ENCODE results near the gene TNNT2. TPM values are rescaled to one million over a fixed set of nuclear protein-coding genes. Genes with fewer than 3 reads are reported as not detected.

Gene TNNT2
- total and polyA plus RNA-seq, 2 of the 13 experiments (the other 11 are each of a cell fraction or from before 2014, with no cell fraction given): 0.20 to 0.63 TPM

- TF ChIP-seq MAFG (CRISPR knock-in tag; IDR thresholded peaks at IDR 0.05): no peak
- TF ChIP-seq ZNF414 (CRISPR knock-in tag; IDR thresholded peaks at IDR 0.05): no peak
- TF ChIP-seq ZNF235 (CRISPR knock-in tag; IDR thresholded peaks at IDR 0.05; ENCODE audit: borderline replicate concordance): no peak
- no peak for TF ChIP-seq ARNT2 (CRISPR knock-in tag; IDR thresholded peaks at IDR 0.05; ENCODE audit: low read depth)
- no peak for TF ChIP-seq SUZ12 (IDR thresholded peaks at IDR 0.05; ENCODE audit: low read depth, low read length)
Measured at GRCh38 chr1:201321826-201322390, 55.6 kb downstream of the TNNT2 start (continued).

GRCh38 chr1:201320168-201320788, 57.2 kb downstream of the TNNT2 start:
- WGBS (ENCODE audit: low lambda C conversion rate): 31% methylated on average over 11 of the region's 12 CpGs
- H4K20me1 ChIP-seq (ENCODE audit: insufficient read depth, low read length): no peaks in the 10 kb centered on the region
- H3K9me3 ChIP-seq (ENCODE audit: low read length): no peaks in the 10 kb centered on the region
- H3K36me3 ChIP-seq (replicated peaks in 1 of 2; ENCODE audit: control insufficient read depth in 1 of 2, insufficient read depth in 2 of 2, low read length in 2 of 2): no peaks in the 10 kb centered on the region
- FAIRE-seq: no peak
- no peak for DNase-seq (ENCODE audit: low spot score)
- no peak overlapping the region for H2AFZ ChIP-seq (ENCODE audit: low read length)
- H3K4me3 ChIP-seq (replicated peaks in 1 of 3; ENCODE audit: insufficient read depth in 1 of 3, low read depth in 2 of 3, low read length in 3 of 3): no peak overlapping the region
- no peaks in the 10 kb centered on the region for H3K79me2 ChIP-seq (ENCODE audit: insufficient read depth, low read length)
- ChIA-PET CTCF (ENCODE audit: low intra/inter-chr PET ratio, low total read pairs) (no interaction called here), POLR2A (no interaction called here)
- BruUV-seq (replicated peaks): no TSS peak
- intact Hi-C loops (cut with micrococcal nuclease; ENCODE audit: unreplicated experiment) (no loop called here), in situ Hi-C loops (cut with HindIII; ENCODE audit: extremely low pct_ligation_motif_present, low pct_unique_long_range_greater_than_20kb) (no loop called here)
- ATAC-seq: no peak
- no peaks in the 10 kb centered on the region for H3K4me1 ChIP-seq (ENCODE audit: insufficient read depth, low read length)
- no peak overlapping the region for H3K9ac ChIP-seq (ENCODE audit: insufficient read depth, low read depth, low read length)
- H3K27ac ChIP-seq (ENCODE audit: extremely low read length, insufficient read depth, low read length): no peak overlapping the region
- H3K27me3 ChIP-seq (ENCODE audit: control insufficient read depth in 1 of 2, insufficient read depth in 2 of 2, low read length in 2 of 2): peaks cover 4 to 19% of the 10 kb centered on the region in 2 experiments; a peak in 3 of 5 replicates
- H3K4me2 ChIP-seq (ENCODE audit: low read depth, low read length): no peak overlapping the region
- no peak for TF ChIP-seq ZNF589 (CRISPR knock-in tag; conservative IDR thresholded peaks at IDR 0.05)
- no peak for TF ChIP-seq AHDC1 (CRISPR knock-in tag; IDR thresholded peaks at IDR 0.05; ENCODE audit: borderline replicate concordance)
- no peak for TF ChIP-seq ZNF564 (CRISPR knock-in tag; IDR thresholded peaks at IDR 0.05)
- no peak for TF ChIP-seq ZNF292 (CRISPR knock-in tag; IDR thresholded peaks at IDR 0.05; ENCODE audit: borderline replicate concordance, low read depth)
- TF ChIP-seq ATM (IDR thresholded peaks at IDR 0.05; ENCODE audit: borderline replicate concordance): no peak
- no peak for TF ChIP-seq ZNF281 (CRISPR knock-in tag; IDR thresholded peaks at IDR 0.05; ENCODE audit: borderline replicate concordance)
- TF ChIP-seq ZFP62 (CRISPR knock-in tag; IDR thresholded peaks at IDR 0.05): no peak
- TF ChIP-seq ZNF367 (CRISPR knock-in tag; IDR thresholded peaks at IDR 0.05; ENCODE audit: borderline replicate concordance): no peak
- TF ChIP-seq RAD51 (IDR thresholded peaks at IDR 0.05; ENCODE audit: borderline replicate concordance): no peak
